Activated T-cell treated with anti-CD3 and anti-CD28 coated beads for 24 hours (primary cell): ENCODE measurements around the gene TASP1.

ENCODE experiments used
- DNase-seq: peaks from one replicate; pipeline ENCODE4 v3.0.0-alpha.2; 2020; ENCODE audit warnings: low read depth

The TASP1 gene

DNA sequence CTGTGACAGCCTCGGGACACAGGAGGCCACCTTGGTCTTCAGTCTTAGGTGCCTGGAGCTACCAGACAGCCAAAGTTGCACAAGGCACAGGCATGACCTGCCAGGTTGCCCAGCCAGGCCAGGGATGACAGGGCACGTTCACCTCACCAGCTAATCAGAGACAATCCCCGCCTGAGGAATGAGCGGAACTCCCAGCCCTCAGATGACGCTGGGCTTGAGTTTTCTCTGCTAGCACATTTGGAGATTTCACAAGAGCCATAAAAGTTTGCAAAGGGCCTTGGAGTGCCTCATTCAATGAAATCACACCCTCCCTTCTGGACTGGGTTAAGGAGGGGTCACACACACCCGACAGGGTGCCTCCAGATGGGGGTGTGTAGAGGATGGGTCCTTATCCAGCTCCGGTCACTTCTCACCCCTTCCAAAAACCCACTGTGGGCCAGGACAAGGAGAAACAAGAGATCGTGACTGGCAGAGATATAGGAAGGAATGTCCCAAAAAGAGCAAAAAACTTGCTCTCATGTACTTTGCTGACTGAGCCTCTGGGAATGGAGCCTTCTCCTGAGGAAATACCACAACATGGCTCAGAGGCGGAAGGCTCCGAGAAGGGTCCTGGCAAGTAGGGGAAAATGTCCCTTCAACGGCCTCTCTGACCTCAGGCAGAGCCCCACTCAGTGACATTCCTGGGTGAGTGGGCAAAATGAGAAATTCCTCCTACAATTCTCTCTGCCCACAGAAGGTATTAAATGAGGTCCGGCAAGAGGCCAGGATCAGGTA, 296.1 kb downstream of the TASP1 start:
- DNase-seq, result no peak

DNA sequence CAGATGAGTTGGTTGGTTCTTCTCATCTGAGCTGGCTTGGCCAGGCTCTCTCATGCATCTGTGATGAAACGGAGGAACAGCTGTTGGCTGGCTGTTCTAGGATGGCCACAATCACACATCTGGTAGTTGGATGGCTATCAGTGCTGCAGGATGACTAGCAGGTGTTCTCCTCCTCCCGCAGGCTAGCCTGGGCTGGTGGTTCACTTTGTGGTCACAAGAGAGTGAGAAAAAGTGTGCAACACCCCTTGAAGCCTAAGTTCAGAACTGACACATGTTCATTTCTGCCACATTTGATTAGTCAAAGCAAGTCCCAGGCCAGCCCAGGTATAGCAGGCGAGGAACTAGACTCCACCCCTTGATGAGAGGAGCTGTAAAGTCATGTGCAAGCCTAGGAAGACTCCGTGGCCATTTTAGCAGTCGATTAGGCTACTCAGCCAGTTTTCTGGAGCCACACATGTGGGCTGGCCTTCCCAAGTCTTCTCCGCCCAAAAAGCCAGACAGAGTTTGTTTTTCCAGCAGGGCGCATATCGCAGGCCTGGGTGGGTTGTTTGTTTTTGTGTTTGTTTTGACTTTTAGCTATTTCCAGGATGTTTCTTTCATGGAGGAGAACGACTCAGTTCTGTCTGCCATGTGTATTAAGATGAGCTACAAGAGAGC, 296.9 kb downstream of the TASP1 start:
- no peak for DNase-seq

DNA sequence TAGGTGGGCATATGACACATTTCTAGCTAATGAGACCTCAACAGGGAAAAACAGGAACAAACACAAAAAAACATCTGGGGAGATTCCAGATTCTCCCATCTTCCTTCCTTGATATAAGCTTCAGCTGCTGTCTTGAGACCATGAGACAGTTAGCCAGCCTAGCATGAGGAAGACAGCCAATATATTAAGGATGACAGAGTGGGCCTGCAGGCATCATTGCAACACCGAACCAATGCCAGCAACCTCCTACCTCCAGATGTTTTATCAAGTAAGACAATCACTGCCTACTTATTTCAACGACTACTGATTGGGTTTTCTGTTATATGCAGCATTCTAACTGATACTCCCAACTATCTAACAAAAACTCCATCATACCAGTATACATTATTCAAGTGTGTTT, 298.6 kb downstream of the TASP1 start:
- DNase-seq, result no peak
